GM18511 (cell line): Measurements from ENCODE around the gene MAPK7.

Experiments
- ATAC-seq: cut with Tn5 transposase; IDR thresholded peaks from one replicate; pipeline ENCODE4 v1.9.1; 2021; ENCODE audit warnings: mild to moderate bottlenecking, moderate library complexity; ENCODE audit not compliant: unreplicated experiment

The MAPK7 gene

DNA sequence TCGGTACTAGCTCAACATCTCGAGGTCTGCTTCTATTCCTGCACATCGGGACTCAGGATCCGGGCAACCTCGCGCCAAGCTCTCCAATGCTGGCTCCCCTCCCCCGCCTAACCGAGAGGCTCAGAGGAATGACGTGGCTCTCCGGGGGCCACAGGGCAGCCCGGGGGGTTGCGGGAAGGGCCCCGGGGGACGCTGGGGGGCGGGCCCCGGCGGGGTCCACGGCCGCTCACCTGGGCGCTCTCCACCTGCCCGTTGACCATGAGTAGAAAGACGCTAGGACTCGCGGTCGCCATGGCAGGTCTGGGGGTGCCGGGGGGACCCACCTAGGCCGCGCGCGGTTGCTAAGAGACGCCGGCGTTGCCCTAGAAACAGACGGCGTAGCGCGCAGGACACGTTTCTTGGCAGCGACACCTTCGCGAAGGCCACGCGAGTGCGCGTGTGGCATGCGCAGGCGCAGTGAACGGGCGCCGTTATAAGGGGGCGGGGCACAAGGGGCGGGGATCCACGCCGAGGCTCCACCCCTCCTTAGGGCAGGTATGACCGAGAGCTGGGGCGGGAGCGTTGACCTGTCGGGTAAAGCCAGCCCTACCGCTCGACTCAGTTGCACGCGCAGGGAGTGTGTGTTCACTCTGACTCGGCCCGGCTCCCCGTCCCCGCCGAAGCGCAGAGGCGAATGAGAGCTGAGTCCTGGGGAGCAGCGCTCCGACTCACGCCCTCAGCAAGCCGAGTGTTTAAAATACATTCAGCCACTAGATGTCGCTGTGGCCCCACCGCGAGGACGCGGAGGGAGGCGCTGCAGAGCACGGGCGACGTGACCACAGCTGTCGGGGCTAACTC, 15.8 kb upstream of the MAPK7 start, which contains the start of gene B9D1:
B9D1 (minus strand) TSS at position 447 of the 837 bp plus-strand sequence; CDS start at position 293, 154 bp downstream.
- peak; percentile 84 for ATAC-seq

DNA sequence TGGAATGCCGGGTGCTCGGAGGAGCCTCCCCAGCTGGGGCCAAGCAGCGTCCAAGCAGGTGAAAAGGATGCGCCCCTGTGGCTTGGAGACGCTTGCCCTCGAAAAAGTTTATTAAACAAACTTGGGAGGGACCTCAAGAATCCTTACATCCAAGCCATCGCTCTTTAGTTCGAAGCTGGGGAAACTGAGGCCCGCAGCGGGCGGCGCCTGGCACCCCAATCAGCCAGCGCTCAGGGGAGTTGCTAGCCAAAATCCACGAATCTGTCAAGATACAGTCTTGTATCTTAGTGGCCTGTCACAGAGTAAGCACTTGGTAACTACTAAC, 15.2 kb upstream of the MAPK7 start:
- no peak for ATAC-seq

DNA sequence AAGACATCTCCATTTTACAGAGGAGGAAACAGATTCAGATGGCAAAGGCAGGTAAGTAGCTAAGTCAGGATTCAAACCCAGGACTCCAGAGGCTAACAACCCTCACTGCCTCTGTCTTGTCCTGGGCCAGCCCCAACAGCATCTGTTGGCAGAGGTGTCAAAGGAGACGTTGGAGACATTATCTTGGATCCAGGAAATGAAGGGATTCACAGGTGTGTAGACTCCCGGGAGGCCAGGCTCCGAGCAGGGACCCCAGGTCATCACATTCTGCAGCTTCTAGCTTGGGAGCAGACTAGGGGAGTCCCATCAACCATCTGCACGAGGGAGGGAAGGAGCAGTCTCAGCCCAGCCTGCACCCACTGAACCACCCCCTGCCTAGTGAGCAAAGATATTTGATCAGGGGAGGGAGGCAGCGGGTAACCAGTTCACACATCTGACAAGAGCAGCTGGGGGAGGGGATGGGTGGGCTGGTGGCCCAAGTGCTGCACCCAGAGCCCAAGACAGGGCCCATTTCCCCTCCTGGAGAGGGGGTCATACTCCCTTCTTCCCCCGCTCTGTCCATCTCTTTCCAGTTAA, 14.8 kb upstream of the MAPK7 start:
- no peak for ATAC-seq

DNA sequence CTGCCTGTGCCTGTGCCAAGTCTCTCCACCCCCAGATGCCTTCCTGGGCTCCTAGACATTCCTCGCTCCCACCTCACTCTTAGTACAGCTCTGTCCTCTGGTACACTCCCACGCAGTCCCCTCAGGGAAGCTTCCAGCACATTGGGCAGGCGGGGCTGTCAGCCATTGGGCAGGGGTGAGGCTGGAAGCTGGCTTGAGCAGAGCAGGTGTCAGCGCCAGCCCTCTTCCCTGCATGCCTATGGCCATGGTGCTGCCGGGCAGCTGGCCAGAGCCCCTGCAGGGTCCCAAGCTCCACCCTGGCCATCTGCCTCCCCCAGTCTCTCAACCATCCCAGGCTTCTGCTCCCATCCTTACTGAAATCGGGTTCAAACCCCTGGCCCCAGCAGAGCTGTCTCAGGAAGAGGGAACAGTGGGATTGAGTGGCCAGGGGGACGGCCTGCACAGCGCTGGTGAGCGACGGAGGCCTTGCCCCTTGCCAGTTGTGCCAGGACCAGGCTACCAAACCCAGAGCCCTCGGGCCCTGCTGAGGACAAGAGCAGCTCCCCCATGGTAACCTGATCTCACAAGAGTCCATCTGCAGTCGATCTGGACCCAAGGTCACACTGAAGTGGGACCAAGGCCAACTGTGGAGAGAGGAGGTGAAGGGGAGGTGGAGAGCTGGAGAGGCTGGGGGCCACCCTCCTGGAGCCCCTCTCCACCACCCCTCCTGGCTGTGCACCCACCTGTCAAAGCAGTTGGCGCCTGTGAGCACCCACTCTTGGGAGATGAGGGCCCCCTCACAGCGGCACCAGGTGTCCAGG, 13.4 kb upstream of the MAPK7 start:
- ATAC-seq: no peak

DNA sequence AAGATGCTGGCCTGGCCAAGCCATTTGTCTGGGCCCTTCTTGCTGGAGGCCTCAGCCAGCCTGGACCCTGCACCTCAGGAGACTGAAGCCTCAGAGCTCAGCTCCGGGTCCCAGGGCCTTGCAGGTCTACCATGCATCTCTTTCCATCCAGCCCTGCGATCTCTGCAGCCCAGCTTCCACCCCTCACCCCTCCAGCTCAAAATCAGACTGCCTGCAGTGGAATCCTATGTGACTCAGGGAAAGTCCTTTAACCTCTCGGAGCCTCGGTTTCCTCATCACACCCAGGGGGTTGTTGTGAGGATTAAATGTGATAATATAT, 12.8 kb upstream of the MAPK7 start:
- ATAC-seq: no peak

DNA sequence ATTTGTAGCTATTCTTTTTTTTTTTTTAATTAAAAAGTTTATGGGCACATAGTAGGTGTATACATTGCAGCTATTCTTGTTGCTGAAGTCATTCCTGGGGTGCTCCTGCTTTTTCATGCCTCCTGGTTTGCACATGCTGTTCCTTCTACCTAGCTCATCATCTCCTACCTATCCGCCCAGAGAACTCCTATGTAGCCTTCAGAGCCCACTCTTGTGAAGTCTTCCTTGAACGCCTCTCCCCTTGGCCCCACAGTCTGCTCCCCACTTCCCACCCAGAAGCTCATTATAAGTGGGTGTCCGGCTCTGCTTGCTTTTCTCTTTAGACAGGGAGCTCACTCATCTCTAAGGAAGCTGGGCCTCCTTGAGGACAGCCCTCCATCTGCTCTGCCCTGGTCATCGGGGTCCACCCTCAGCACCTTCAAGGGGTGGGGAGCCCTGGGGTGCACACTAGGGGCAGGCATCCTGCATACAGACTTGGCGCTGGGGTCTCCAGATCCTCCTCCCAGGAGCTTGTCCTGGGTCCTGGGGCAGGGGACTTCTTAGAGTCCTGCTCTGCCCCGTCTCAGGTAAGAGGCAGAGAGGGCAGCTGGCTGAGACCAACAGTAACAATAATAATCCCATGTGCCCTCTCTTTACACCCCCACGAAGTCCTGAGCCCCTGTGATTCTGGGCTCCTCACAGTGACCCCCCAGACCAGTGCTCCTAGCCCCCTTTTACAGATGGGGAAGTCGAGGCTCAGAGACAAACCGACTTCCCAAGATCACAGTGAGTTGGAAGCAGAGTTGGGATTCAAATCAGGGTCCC, 12.3 kb upstream of the MAPK7 start:
- no peak for ATAC-seq

DNA sequence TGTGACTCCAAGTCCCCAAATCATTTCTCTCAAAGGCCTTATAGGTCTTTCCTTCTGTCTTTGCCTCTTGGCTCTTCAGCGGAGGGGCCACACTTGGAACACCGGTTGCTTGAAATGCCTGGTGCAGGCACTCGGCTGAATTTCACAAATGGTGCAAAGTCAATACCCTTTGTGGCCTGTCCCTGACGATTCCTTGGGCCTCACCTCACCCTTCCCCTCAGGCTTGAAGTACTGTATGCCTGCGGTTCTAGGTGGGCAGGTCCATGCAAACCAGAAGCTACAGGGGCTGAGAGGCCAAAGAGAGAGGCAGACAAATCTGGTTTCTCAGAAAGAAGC, 11.7 kb upstream of the MAPK7 start:
- ATAC-seq: no peak

DNA sequence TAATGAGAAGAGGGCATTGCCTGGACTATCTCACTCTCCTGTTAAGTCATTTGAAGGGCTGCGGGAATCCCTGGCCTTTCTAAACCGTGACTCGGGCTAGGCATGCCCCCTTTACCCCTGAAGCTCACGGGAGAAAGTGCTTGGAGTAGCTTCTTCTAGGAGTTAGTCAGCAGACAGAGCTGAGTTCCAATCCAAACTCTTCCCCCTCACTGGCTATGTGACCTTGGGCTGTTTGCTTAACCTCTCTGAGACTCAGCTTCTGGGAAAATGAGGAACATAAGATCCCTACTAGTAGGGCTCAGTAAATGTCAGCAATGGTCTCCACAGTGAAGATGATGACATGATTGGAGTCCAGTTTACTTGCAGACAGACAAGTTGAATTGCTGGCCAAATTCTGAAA, 10.1 kb upstream of the MAPK7 start:
- no peak for ATAC-seq

DNA sequence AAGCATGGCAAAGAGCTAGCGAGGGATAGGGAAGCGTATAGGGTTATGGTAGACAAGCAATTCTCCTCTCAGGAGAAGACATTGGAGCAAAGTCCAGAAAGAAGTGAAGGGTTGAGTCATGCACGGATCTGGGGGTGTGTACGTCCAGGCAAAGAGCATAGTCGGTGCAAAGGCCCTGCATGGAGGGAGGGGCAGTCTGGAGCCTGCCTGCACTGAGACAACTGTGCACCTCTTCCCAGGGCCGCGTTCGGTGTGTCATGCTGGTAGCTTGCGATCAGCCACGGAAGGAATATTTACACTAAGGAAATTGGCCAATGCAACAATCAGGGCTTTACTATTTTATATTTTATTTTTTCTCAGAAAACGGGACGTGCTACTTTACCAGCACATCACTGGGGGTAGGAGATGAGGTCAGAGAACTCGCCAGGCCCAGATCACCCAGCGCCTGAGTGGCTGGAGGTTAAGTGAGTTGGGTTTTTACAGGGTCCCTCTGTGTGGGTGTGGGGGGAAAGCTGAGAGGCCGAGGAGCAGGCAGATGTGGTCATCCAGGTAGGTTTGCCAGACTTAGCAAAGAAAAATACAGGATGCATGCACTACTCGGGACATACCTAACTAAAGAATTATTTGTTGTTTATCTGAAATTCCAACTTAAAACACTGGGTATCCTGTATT, 9.1 kb upstream of the MAPK7 start:
- ATAC-seq: no peak

DNA sequence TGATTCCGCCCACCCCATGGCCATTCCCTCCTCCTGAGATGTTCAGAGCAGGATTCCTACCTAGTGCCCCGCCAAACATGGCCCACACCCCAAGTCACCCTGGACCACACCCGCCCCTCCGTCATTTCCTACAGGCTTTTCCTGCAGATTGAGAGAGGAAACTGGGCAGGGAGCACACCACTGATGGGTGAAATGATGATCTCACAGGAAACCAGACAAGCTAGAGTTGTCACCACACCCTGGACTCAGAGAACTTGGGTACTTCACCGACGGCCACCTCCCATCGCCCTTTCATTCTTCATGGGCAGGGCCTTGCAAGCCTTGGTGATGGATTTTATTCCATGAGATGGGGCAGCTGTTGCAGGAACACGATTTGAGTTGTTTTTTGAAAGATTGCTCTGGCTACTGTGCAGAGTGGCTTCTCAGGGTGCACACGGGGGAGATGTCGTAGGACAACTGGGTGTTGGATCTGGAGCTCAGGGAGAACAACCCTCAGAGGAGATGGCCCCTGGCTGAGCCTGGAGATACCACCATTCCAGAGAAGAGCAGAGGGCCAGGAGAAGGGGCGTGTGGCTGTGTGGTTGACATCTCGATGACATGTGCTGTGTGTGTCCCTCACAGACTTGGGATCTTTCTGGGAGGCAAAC, 8.3 kb upstream of the MAPK7 start:
- ATAC-seq: no peak

DNA sequence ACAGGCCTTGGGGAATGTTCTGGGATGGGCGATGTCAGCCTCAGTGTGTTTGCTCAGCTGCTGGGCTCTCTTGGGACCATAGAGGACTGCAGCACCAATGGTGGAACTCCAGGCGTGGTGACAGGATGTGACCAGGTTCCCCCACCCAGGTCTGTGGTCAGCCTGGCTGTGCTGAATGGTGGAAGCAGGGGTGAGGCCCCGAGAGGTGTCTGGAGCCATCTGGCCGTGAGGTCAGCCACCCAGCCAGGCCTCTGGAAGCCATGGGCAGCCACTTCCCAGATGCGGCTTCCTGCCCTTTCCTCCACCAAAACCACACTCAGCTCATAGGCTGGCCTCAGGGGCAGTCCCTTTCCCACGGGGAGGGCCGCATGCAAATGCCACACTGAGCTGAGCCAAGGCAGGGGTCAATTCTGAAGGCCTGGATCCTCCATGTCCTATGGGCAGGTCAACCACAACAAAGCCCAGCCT, 7.8 kb upstream of the MAPK7 start:
- no peak for ATAC-seq

DNA sequence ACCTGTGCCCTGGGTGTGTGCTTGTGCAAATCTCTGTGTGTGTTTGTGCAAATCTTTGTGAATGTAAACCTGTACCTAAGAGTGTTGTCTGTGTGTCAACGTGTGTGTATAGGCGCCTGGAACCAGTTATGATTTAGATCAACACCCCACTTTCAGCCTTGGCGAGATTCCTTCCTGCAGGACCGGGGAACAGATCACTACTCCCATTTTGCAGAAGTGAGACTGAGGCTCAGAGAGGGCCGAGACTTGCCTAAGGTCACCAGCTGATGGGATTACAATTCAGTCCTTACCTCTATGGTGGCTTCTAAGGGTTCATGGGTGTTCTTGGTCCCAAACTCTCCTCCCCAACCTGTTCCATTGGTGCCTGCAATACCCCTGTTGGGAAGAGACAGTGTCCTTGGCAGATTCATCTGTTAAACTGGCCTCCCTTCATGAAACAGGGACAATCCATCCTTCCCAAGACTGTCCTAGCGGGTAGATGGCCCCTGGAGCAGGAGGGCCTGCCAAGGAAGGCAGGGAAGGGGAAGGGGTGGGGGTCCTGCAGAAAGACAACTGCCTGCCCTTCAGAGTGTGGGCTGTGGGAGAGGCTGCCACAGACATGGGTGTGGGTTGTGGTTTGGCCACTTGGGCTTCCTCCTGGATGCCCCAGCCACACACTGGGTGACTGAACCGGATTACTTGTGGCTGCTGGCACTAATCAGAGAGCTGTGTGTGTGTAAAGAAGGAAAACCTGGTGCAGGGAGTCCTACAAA, 6.9 kb upstream of the MAPK7 start:
- ATAC-seq: no peak

DNA sequence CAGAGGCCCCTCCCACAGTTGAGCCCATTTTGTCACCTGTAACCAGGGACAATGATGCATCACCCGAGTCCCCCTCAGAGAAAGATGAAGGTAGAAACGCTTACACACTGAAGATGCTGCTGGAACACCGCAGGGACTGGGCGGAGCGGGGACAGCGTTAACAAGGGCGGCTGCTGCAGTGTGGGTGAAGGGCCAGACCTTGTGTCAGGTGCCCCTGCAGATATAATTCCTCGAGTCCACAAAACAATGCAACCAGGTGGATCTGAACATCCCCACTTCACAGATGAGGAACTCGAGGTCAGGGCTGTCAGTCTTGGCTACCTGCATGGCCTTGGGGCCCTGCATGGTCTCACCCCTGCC, 6.3 kb upstream of the MAPK7 start:
- ATAC-seq: no peak

DNA sequence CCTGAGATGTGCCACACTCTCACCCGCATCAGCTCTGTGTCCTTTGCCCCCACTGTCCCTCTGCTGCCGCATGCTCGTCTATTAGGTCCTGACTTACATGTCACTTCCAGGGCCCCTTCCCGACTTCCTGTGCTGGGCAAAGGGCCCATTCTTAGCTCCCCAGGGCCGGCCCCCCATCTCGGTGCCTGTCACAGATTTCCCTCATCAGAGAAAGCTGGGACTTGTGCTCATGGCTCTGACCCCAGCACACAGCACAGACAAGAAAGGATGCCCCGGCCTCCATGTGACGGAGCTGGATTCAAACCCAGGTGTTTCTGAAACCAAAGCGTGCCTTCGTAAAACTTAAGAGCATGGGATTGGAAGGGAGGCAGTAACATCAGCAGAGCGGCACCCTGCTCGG, 5.9 kb upstream of the MAPK7 start:
- no peak for ATAC-seq

DNA sequence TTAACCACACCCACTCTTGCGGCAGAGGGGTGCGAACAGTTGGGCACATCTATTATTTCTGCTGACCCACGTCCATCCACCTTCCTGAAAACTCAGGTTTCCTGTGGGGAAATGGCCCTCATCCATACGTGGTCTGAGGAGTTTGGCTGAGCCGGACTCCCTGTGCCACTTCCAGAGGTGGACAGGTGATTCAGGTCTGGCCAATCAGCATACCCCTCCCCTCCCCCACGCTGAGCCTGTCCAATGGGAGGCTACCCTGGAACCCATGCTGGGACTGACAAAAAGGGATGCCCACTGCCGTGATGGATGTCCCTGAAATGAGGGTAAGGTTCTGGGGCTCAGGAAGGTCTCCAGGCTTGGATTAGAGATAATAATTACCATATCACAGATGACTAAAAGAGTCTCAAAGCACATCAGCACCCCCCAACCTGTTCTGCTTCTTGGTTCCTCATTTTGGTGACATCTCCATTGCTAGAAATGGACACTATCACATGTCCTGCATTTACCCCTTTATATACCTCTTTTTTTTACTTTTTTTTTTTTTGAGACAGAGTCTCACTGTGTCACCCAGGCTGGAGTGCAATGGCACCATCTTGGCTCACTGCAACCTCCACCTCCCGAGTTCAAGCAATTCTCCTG, 5.3 kb upstream of the MAPK7 start:
- no peak for ATAC-seq

DNA sequence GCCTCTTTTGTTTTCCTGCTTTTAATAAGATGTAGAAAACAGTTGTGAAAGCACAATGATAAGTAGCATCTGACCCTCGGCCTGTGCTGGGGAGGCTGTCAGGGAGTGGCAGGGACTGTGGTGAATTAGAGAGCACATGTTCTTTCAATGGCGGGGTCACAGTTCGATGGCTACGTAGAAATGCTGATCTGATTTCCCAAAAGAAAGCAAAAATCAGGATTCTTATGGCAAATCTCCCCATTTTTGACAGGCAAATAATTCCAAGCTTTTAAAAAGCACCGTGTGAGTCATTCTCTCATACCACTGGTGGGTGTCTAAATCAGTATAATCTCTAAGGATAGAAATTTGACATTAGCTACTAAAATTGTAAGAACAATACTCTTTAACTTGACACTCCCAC, 4.2 kb upstream of the MAPK7 start:
- no peak for ATAC-seq

DNA sequence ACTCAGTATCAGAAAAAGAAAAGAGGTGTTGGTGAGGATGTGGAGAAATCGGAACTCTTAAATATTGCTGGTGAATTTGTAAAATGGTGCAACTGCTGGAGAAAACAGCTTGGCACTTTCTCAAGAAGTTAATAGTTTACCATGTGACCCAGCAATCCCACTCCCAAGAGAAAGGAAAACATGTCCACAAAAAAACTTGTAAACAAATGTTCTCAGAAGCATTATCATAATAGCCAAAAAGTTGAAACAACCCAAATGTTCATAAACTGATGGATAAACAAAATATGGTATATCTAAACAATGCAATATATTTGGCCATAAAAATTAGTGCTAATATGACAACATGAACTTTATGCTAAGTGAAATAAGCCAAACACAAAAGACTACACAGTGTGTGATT, 2.6 kb upstream of the MAPK7 start:
- no peak for ATAC-seq

DNA sequence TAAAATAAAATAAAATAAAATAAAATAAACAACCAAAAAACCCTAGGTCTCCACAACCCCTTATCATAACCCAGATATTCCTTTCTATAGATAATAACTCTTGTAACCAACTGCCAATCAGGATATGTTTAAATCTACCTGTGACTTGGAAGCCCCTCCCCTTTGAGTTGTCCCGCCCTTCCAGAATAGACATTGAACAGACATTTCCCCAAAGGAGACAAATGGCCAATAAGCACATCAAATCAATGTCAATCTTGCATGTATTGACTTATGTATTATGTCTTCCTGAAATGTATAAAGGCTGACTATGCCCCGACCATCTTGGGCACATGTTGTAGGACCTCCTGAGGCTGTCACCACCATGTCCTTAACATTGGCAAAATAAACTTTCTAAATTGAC, 1.5 kb upstream of the MAPK7 start:
- no peak for ATAC-seq
